Astrocyte (in vitro differentiated cells and primary cell): ENCODE results near the gene BEST3.

ENCODE experiments used
- EZH2 ChIP-seq: IDR thresholded peaks from 2 replicates; pipeline ENCODE4 v1.6.1; 2012; ENCODE audit warnings: mild to moderate bottlenecking, low read length, inconsistent platforms; ENCODE audit not compliant: insufficient read depth
- TF ChIP-seq, protein P1 (sequence below): IDR thresholded peaks from 2 replicates; pipeline ENCODE4 v1.5.1; 2011; ENCODE audit warnings: low read depth, mild to moderate bottlenecking, inconsistent platforms, low read length, moderate library complexity; ENCODE audit not compliant: insufficient read depth

DNA sequence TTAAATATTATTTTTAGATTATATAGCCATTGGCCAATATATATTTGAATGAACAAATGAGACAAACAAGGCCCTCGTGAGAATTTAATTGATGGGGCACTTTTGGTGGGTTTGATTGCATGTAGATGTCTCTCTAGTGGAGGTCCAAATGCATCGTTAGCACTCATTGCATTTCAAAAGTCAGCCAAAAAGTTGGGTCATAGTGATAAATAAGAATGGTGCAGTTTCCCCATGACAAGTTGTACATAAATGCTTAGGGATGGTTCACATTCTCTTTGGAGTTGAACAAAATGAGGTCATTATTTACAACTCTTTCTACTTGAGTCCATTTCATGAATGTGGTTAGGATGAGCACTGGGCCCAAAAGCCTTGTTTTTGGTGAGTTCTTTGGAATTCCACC, 1.0 kb downstream of the BEST3 start:
- TF ChIP-seq, protein P1, sequence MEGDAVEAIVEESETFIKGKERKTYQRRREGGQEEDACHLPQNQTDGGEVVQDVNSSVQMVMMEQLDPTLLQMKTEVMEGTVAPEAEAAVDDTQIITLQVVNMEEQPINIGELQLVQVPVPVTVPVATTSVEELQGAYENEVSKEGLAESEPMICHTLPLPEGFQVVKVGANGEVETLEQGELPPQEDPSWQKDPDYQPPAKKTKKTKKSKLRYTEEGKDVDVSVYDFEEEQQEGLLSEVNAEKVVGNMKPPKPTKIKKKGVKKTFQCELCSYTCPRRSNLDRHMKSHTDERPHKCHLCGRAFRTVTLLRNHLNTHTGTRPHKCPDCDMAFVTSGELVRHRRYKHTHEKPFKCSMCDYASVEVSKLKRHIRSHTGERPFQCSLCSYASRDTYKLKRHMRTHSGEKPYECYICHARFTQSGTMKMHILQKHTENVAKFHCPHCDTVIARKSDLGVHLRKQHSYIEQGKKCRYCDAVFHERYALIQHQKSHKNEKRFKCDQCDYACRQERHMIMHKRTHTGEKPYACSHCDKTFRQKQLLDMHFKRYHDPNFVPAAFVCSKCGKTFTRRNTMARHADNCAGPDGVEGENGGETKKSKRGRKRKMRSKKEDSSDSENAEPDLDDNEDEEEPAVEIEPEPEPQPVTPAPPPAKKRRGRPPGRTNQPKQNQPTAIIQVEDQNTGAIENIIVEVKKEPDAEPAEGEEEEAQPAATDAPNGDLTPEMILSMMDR = no peak
- TF ChIP-seq EZH2 = no peak
